Kidney (tissue), 14 donors: ENCODE results near the gene CYB5R3. TPM values are rescaled to one million over a fixed set of nuclear protein-coding genes. Genes with fewer than 3 reads are reported as not detected.

Source experiments
- DNase-seq, 5 donors: peaks; one replicate each; pipeline ENCODE4 v3.0.0-alpha.2; 2013 to 2020
- FAIRE-seq: peaks from 2 replicates; lab custom pipeline; 2012; peaks lifted over from hg19 to GRCh38; lab: Jason Lieb, UNC
- H3K27ac ChIP-seq, 2 donors: one replicate each; pipeline ENCODE4 v1.7.0; 2013; ENCODE audit warnings: low read depth in 2 of 2, low read length in 2 of 2, inconsistent platforms in 1 of 2
- H3K27me3 ChIP-seq: one replicate; pipeline ENCODE4 v1.7.1; 2013; ENCODE audit warnings: low read length, inconsistent platforms; ENCODE audit not compliant: control insufficient read depth, insufficient read depth
- H3K36me3 ChIP-seq, 3 donors: one replicate each; pipeline versions ENCODE4 v1.7.0 to v1.7.1; 2013; ENCODE audit warnings: low read length in 3 of 3, control low read depth in 1 of 3, inconsistent platforms in 1 of 3; ENCODE audit not compliant: insufficient read depth in 3 of 3, control insufficient read depth in 2 of 3
- H3K4me1 ChIP-seq, 3 donors: one replicate each; pipeline versions ENCODE4 v1.7.0 to v1.7.1; 2013; ENCODE audit warnings: low read length in 3 of 3, inconsistent platforms in 1 of 3, low read depth in 1 of 3; ENCODE audit not compliant: control insufficient read depth in 2 of 3, insufficient read depth in 2 of 3
- H3K4me3 ChIP-seq, 3 donors: one replicate each; pipeline versions ENCODE4 v1.7.0 to v1.8.1; 2013; ENCODE audit warnings: low read length in 3 of 3, control low read depth in 1 of 3, inconsistent platforms in 1 of 3
- H3K9ac ChIP-seq, 3 donors: one replicate each; pipeline versions ENCODE4 v1.7.0 to v1.7.1; 2013; ENCODE audit warnings: low read length in 3 of 3, control low read depth in 1 of 3, inconsistent platforms in 1 of 3
- H3K9me3 ChIP-seq, 3 donors: one replicate each; pipeline versions ENCODE4 v1.7.0 to v1.7.1; 2013; ENCODE audit warnings: low read length in 3 of 3, control low read depth in 1 of 3, inconsistent platforms in 1 of 3; ENCODE audit not compliant: control insufficient read depth in 2 of 3, insufficient read depth in 1 of 3
- intact Hi-C: fragments of 100-400 bp; cut with DNase I; formaldehyde crosslinking; loops from one replicate; pipeline ENCODE4 v1.11.1; 2022
- polyA plus RNA-seq: library from polyadenylated mRNA; stranded (reverse); fragments of 350-450 nt; fragmentation: Illumina TruSeq; extraction: RNeasy Lipid Tissue Mini Kit (QIAGEN cat#74804); gene quantifications from one replicate; pipeline ENCODE4 v1.2.3, GENCODE V29; 2014; ENCODE audit warnings: low read depth, low replicate concordance; ENCODE audit not compliant: insufficient read depth
- total RNA-seq: library from RNA; stranded (reverse); fragmentation: NEBNext Ultra II Directional; extraction: Animal tissue kit (Norgen Biotek cat#: 25700); gene quantifications from one replicate; pipeline ENCODE4 v1.2.1, GENCODE V29; 2021
- TF ChIP-seq, protein P1 (sequence below): IDR thresholded peaks from 3 replicates; pipeline ENCODE4 v1.5.1; 2012; ENCODE audit warnings: mild to moderate bottlenecking, moderate library complexity, borderline replicate concordance; ENCODE audit not compliant: insufficient read depth; ENCODE audit errors: extremely low read depth
- donor health status: control.
- donor health status: control.
- donor health status: control.
- donor health status: control.
- donor health status: control.
- donor health status: DM: yes; HTN: yes; CAD: no.
- donor health status: Normal renal cell carcinoma (clear cell type).

Gene CYB5R3
- total and polyA plus RNA-seq, 2 donors from 2014 or later = 287 to 426 TPM

DNA sequence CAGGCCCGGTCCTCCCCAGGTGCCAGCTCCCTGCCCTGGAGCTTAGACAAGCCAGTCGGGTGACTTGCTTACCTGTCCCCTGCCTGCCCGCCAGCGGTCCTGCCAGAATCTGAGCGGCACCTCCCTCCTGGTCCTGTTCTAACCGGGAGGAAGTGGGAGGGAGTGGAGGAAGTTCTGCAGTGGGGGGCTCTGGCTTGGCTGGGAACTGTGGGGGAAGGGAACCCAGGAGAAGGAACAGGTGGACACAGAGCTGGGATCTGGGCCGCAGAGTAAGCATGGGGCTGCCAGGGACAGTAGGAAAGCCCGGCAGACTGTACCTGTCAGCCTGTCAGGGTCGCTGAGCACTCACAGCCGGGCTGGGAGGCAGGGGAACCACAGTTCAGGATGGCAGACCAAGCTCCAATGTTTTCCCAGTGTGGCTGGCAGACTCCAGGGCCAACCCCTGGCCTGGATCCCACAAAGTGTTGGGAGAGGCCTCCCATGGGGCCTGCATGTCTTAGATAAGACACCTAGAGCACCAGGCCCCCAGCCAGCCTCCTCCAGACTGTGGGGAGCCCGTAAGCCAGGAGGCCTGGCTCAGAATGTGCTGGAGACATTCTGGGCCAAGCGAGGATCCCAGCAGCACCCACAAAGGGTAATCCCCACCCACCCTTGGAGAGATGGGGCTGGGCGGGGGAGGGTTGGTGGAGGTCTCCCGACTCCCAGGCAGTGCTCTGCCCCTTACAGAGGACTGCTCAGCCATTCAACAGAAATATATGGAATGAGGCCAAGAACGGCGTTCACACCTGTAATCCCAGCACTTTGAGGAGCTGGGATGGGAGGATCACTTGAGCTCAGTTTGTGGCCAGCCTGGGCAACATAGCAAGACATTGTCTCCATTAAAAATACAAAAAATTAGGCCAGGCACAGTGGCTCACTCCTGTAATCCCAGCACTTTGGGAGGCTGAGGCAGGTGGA lies 2.3 kb downstream of the CYB5R3 start:
- Histone ChIP-seq H3K9me3 (no peaks in the 10 kb centered on the region), H3K36me3 (no peaks in the 10 kb centered on the region), H3K27me3 (no peaks in the 10 kb centered on the region), H3K4me3 (peak overlapping the region in 2 of 3 donors; percentile 32 to 43), H3K27ac (peak overlapping the region; percentile 82 to 87), H3K4me1 (peaks cover 3 to 52% (median 49%) of the 10 kb centered on the region in 3 donors), H3K9ac (peak overlapping the region in 2 of 3 donors; percentile 29 to 67)
- intact Hi-C loops = no loop called here
- TF ChIP-seq, protein P1, sequence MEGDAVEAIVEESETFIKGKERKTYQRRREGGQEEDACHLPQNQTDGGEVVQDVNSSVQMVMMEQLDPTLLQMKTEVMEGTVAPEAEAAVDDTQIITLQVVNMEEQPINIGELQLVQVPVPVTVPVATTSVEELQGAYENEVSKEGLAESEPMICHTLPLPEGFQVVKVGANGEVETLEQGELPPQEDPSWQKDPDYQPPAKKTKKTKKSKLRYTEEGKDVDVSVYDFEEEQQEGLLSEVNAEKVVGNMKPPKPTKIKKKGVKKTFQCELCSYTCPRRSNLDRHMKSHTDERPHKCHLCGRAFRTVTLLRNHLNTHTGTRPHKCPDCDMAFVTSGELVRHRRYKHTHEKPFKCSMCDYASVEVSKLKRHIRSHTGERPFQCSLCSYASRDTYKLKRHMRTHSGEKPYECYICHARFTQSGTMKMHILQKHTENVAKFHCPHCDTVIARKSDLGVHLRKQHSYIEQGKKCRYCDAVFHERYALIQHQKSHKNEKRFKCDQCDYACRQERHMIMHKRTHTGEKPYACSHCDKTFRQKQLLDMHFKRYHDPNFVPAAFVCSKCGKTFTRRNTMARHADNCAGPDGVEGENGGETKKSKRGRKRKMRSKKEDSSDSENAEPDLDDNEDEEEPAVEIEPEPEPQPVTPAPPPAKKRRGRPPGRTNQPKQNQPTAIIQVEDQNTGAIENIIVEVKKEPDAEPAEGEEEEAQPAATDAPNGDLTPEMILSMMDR = no peak
- no peak for FAIRE-seq
- peak in 2 of 5 donors; percentile 30 to 89 for DNase-seq

DNA sequence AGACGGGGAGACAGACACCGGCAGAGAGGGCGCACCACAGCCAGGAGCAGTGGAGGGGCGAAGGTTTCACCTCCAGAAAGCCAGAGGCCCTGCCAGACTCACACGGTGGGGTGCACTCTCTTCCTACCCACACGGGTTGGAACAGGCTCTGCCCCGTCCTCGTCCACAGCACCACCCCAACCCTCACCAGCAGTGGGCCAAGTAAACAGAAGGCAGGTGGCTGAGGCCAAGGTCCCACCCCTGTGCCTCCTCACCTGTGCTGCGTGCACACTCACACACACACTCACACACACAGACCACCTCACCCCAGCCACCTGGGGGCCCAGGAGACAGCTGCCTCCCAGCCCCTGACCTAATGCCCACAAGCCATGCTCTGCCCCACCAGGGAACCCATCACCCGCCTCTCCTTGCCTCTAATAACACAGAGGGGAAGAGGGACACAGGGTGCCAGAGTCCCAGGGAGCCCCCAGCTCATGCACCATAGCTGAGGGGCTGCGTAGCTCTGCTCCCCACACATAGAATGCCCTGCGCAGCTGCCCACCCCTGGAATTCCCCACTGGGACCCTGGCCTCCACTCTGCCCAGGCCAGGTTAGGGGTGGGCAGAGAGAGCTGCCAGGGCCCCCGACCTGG lies 3.1 kb downstream of the CYB5R3 start:
- intact Hi-C loops = no loop called here
- peak overlapping the region; percentile 82 to 87 for H3K27ac ChIP-seq
- H3K27me3 ChIP-seq = no peaks in the 10 kb centered on the region
- DNase-seq = no peak
- peak overlapping the region in 1 of 3 donors; percentile 43 for H3K4me3 ChIP-seq
- TF ChIP-seq, protein P1 = no peak
- H3K9me3 ChIP-seq = no peaks in the 10 kb centered on the region
- peak overlapping the region in 2 of 3 donors; percentile 4 to 67 for H3K9ac ChIP-seq
- peaks cover 3 to 52% (median 49%) of the 10 kb centered on the region in 3 donors for H3K4me1 ChIP-seq
- FAIRE-seq = no peak
- H3K36me3 ChIP-seq = no peaks in the 10 kb centered on the region

DNA sequence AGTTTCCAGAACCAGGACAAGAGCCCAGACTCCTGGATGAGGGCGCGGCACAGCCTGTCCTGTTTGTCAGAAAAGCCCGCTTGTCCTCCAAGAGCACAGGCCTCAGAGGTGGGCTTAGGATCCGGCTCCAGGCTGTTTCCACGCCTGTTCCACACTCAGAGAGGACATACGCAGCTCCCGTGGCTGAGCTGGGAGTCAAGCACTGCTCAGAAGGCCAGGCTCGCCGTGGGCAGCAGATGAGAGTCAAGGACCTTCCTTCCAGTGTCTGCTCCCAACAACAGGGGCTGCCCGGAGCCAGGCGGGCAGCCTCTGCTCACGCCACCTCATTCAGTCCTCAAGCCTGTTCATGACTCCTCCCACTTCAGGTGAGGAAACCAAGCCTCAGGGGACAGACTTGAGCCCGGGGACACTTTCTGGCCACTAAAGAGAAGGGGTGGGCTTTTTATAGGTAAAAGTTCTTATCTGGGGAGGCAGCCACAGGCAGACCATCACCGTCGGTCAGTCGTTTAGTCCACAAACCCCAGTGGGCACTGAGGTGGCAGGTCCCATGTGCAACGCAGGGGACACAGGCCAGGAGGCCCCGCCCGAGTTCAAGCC lies 3.8 kb downstream of the CYB5R3 start:
- H3K9me3 ChIP-seq = no peaks in the 10 kb centered on the region
- peak overlapping the region in 1 of 3 donors; percentile 43 for H3K4me3 ChIP-seq
- H3K4me1 ChIP-seq = peaks cover 3 to 52% (median 49%) of the 10 kb centered on the region in 3 donors
- intact Hi-C loops = no loop called here
- TF ChIP-seq, protein P1 = no peak
- no peaks in the 10 kb centered on the region for H3K27me3 ChIP-seq
- DNase-seq = no peak
- peak overlapping the region in 2 of 3 donors; percentile 46 to 67 for H3K9ac ChIP-seq
- H3K27ac ChIP-seq = peak overlapping the region; percentile 82 to 87
- no peak for FAIRE-seq
- H3K36me3 ChIP-seq = no peaks in the 10 kb centered on the region
